ENCODE measurements around the gene SERPINI2.
"Not testable (repeated sequence)": the region's sequence is repeated elsewhere in the genome, so short reads cannot be mapped to it uniquely, and the experiment has no call there.

- not testable (repeated sequence) for TF ChIP-seq CTCF (conservative IDR thresholded peaks at IDR 0.05; ENCODE audit: low read length); EZH2phosphoT487 (IDR thresholded peaks at IDR 0.05; ENCODE audit: borderline replicate concordance, low read depth, low read length)
These were observed 51.4 kb downstream of the SERPINI2 start for GRCh38 chr3:167422396-167422795.

All from OCI-LY7 (cell line).